ENCODE results near the gene QRFP.

Gene QRFP, protein sequence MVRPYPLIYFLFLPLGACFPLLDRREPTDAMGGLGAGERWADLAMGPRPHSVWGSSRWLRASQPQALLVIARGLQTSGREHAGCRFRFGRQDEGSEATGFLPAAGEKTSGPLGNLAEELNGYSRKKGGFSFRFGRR

DNA sequence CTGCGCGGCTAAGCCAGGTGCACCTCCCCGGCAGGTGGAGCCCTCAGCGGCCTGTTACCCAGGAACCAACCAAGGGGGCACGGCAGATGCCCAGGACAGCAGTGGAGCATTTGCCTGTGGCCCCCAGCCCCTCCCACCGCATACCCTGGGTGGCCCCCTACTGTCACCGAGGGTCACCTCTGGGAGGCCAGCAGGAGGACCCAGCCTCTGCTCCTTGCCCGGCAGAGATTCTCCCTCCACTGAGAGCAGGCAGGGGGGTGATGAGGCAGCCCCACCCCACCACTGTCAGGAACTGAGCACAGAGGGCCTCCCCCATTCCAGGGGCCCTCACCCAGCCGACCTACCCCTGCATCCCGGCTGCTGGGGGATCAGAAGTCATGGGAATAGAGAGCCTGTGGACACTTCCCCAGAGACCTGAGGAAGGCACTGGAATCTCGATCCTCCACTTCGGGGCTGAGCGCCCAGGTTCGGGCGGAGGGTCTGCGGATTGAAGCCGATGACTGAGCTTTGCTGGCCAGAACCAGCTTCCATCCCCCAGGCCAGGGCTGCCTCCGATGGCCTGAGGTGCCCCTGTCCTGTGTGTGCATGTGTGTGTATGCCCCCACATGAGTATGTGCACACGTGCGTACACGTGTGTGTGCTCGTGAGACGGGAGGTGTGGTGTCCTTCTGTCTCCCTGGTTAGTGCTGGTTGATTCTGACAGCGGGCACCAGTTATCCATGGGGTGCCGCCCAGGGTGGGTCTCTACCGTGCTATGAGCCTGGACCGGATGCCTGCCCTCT is at the start of gene QRFP:
TSS of gene QRFP (minus strand) at position 580 of the 782 bp plus-strand sequence. CDS start 2,974 bp downstream, outside the sequence.
- no peak for DNase-seq (ENCODE audit: low spot score)

DNA sequence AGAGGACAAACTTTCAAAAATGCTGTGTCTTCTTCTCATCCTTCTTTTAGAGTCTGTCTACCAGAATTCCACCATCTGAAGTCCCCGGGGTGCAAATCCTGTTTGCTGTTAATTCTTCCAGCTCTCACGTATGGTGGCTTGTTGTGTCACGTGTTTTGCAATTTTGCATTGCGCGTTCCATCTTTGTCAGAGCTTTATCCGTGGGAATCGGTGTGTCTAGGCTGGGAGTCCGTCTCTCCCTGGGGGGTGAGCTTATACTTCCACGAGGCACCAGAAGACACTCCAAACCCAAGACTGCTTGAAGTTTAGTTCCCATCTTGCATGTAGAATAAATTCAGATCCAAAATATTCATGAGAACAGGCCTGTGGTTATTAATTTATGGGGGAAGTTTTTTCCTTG is 48.6 kb upstream of the QRFP start:
- DNase-seq (ENCODE audit: low spot score), result no peak

DNA sequence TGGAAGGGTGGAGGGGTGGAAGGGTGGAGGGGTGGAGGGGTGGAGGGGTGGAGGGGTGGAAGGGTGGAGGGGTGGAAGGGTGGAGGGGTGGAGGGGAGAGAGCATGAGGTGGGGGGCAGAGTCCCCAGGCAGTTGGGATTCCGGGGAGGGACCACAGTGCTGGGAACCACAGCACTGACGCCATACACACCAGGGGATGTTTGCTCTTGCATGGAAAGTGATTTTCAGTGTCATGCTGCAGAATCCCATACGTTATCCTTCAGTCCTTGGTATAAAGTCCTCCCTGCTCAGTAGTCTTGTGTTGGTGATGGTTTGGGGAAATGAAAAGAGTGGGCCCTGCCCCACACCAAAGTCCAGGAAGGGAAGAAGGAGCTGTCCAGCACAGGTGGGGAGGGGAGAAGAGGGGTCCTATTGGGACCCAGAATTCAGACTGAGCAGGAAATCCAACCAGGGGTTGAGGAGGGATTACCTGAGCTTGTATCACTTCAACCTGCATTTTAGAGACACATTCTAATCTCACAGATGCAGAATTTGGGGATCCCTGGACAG is 48.0 kb upstream of the QRFP start:
- no peak for DNase-seq (ENCODE audit: low spot score)

GRCh38 chr9:130943777-130944176 is 47.2 kb upstream of the QRFP start:
- no peak for DNase-seq (ENCODE audit: low spot score)

- no peak for DNase-seq (ENCODE audit: low spot score)
Observed at GRCh38 chr9:130943221-130943620, 46.6 kb upstream of the QRFP start.

- DNase-seq (ENCODE audit: low spot score), result no peak
Observed at GRCh38 chr9:130942679-130943078, 46.1 kb upstream of the QRFP start.

DNA sequence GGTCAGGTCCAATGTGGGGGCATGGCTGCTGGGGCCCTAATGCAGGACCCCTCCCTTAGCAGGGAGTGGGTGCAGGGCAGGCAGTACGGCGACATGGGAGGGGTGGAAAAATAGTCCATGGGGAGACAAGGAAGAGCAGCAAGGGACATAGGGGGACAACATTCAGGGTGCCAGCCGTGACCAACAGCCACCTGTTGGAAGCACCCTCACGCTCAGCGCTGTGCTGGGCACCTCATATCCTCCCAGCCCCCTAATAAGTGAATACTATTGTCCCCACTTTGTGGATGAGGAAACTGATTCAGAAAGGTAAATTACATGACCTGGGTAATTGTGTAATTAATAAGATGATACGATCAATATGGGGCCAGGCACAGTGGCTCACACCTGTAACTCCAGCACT is 45.5 kb upstream of the QRFP start:
- no peak for DNase-seq (ENCODE audit: low spot score)

DNA sequence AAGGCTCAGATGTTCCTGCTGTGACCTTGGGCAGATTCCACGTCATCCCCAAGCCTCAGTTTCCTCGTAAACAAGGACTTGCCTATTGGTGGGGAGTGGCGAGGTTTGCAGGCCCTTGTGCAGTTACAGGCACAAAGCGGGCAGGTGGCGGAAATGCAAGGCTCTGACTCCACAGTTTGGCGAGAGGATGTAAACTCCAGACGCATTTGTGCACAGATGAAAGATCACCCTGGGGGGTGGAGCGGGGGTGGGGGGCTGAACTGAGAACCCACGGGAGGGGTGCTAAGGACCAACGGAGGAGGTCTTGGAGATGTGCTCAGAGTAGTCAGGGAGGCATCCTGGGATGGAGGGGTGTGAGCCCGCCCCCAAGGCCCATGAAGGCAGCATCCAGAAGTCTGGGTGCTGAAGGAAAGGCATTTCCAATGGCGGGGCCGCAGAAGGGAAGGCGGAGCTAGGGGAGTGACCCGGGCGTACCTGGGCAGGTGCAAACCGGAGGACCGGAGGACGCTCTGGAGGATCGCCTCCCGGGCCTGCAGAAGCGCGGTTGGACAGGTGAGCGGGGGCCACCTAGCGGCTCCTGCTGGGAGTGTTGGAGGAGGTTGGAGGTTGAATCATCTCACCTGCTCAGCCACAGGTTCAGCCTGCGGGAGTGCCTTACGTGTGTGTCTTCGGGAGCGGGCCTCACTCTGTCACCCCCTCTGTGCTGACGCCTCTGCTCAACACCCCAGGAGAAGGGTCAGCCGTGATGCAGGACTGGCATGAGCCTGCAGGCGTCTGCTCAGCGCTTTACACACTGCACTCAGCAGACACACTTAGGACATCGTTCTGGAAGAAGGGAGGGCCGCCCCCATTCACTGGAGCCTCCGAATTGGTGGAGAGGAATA is 44.3 kb upstream of the QRFP start:
- peak; percentile 27 for DNase-seq (ENCODE audit: low spot score)

- DNase-seq (ENCODE audit: low spot score), result no peak
Observed at GRCh38 chr9:130940027-130940549, 43.5 kb upstream of the QRFP start.

DNA sequence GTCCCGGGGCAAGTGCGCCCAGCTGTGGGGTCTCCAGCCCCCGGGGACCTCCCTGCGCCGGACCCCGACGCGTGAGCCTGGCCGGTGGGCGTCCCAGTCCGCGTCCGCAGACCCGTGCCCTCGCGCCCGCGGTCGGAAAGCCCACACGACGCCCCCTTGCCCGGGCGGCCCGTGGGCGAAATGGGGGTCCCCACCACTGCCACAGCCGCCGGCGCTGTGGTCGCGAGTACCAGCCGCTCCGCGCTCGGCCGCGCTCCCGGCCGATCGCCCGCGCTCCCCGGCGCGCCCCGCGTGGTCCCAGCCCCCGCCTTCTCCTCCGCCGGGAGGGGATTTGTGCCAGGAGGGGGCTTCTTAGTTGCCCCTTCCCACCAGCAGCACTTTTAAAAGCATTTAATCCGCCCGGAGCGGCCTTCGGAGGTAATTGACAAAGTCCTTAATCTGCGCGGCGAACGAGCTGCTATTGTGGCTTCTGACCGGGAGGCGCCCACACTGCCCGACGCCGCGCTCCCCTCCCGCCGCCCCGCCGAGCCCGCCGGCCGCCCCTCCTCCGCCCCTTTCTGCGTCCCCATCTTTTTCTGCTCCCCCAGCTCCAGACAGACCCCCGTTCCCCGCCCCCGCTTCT is 42.9 kb upstream of the QRFP start:
- no peak for DNase-seq (ENCODE audit: low spot score)

DNA sequence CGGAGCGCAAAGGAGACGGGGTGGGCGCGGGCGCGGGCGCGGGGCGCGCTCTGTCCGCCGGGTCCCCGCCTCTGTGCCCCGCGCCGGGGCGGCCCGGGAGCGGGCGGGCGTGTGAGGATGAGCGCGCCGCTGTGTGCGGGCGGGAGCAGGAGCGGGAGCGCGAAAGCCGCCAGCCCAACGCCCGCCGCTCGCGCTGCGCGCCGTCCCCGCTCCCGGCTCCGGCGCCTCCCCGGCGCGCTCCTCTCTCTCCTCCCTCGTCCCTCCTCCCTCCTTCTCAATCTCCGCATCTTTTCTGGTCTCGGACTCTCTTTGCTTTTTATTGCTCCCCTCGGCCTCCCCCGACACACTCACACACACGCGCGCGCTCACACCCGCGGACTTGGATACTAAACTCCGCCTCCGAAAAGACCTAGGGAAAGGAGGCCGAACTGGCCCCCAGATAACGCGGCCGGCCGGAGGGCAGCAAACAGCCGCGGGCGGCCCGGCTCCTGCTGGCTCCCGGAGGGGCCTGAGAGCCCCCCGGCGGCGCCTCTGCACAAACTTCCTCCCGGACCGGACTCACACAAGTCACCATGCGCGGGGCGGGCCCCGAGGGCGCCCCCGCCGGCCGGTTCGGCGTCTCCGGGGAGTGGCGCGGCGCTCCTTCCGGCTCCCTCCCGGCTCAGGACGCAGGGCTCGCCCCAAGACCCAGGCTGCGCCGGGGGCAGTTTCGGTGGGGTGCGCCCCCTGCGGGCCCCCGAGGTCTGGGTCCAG is 42.2 kb upstream of the QRFP start, which contains the start of gene FIBCD1:
TSS of gene FIBCD1 (minus strand) at position 596 of the 753 bp plus-strand sequence. CDS start 640 bp downstream, outside the sequence.
- DNase-seq (ENCODE audit: low spot score), result no peak

- no peak for DNase-seq (ENCODE audit: low spot score)
Observed at GRCh38 chr9:130938184-130938651, 41.6 kb upstream of the QRFP start.

DNA sequence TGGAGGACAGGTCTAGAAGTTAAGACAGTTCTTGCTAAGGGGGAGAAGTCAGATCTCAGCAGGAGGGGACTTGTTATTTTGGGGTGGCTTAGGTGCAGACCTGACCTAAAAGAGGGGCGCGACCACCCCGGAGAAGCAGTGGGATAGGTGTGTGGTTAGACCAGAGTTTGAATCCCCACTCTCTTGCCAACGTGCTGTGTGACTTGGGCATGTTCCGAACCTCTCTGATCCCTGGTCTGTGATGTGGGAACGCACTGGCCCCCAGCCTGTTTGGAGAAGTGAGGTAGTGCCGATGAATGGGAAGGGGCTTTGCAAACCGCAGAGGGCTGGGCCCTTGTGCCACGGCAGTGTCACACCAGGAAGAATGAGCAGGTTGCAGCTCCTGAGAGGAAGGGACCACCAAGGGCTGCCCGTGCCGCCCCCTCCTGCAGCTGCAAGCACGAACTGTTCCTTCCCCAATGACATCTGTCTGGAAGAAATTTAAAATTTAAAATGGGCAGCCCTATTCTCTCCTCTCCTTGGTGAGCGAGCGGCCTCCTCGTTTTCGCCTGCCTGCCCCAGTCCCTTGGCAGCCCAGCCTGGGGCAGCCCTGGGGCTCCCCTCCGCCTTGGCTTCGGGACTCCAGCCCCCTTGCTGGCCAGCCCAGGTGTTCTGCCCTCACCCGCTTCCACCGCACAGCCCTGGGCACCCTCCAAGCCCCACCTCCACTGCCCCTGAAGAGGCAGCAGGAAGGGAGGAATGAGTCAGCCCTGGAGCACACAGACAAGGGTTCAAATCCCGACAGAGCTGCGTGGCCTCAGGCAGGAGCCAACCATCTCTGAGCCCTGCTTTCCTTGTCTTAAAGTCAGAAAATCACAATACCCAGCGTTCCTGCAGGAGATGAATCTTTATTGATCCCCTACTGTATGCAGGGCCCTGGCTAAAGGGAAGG is 40.8 kb upstream of the QRFP start:
- DNase-seq (ENCODE audit: low spot score), result no peak

DNA sequence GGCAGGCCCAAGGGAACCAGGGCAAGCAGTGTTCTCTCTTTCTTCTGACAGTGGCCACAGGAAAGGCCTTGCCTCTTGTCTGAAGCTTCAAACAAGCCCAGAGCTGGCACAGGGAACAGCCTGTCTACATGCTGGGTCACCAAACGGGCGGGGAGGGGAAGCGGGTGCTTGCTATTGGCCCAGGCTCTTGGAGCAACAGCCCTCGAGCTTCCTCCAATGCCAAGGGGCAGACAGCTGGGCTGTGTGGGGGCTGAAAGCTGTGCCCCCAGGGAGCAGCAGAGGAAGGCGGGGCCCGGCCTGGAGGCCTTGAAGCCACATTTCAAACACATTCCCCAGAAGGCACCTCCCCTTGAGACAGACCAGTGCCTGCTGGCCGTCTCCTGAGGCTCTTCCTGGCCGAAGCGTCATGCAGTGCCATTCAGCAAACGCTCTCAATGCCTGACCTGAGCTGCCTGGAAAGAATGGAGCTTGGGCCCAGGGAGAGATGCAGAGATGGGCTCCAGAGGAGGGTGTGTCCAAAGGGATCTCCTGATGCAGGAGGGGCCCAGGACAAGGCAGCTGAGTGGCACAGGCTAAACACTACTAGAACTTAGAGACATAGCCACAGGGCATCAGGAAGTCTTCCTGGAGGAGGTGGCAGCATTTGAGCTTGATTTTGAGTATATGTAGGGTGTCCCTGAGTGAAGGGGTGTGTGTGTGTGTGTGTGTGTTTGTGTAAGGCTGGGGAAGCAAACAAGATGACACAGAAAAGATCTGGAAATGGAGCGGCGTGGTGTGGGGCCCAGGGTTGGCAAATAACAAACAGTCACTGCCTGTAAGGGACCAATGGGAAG is 39.9 kb upstream of the QRFP start:
- no peak for DNase-seq (ENCODE audit: low spot score)

GRCh38 chr9:130935648-130936271 is 39.1 kb upstream of the QRFP start:
- no peak for DNase-seq (ENCODE audit: low spot score)

DNA sequence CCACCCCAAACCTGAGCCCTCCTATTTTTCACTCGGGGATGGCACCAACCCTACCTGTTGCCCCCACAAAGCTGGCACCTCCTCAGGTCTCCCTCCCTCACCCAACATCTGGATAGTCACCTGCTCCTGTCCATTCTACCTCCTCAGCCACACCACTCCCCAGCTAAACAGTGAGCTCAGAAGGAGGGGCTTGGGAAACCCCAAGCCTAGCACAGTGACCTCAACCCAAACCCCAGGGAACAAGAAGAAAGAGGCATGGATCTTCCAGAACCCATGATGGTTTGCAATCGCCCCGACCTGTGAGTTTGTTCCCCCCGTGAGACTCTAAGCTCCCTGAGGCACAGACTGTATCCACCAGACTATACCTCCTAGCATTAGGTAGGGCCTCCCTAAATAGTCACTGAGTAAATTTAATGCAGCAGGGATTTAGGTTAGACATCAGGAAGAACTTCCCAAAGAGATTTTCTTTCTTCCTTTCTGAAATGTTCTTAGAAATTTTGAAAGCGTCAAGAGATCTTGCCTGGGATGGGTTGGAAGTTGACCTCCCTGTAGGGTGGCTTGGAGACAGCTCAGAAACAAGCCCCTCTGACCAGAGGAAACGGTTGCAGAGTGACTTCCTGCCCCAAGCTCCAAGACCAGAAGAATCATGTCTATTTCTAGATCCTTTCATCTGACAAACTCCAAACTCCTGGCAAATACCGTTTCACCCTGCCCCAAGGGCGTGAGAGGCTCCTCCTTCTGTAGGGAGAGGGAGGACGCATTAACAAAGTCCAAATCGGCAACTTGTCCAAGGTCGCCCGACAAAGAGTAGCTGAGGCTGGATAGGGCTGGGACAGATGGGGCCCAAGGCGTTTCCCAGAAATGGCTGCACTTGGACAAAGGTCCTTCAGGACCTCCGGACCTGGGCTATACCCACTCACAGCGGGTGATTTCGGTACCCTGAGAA is 38.4 kb upstream of the QRFP start:
- DNase-seq (ENCODE audit: low spot score), result no peak

GRCh38 chr9:130934246-130934645 is 37.6 kb upstream of the QRFP start:
- no peak for DNase-seq (ENCODE audit: low spot score)

Measured in putamen (tissue), 1 donor.